Placental pericyte (primary cell): ENCODE data around the gene LMNTD1. TPM values are rescaled to one million over a fixed set of nuclear protein-coding genes. Genes with fewer than 3 reads are reported as not detected.

Source experiments
- small RNA-seq: library from RNA; depleted of rRNA; stranded (forward); fragments of <200 nt; gene quantifications from one replicate; pipeline ENCODE3, GENCODE V24; 2012; ENCODE audit warnings: low replicate concordance
- total RNA-seq: library from RNA; depleted of rRNA; stranded (reverse); fragments of >200 nt; gene quantifications from 2 replicates; pipeline ENCODE4 v1.2.3, GENCODE V29; 2012

LMNTD1 gene
- not detected in 2 replicates for total RNA-seq

DNA sequence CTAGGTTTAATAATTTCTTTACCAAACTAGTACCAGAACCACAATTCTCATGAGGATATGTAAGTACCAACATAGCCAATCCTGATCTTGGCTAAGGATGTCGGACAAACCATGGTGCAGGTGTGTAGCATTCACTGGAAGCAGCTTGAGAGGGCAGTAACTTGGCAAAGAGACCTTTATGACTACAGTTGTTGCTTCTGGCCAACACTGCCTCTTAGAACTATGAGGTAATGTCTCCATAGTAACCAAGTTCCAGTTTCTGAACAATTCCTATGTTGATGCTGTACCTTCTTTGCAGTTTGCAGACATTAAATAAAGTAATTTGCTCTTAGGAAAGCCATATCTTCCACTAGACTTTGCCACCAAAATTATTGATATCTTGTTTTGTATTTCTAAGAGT, at the start of gene LMNTD1:
TSS of gene LMNTD1 (minus strand) at position 186 of the 400 bp plus-strand sequence. CDS start 324 bp downstream, outside the sequence.

Small RNAs within 50 kb of the gene (small RNA-seq; reads per million reads assigned to genes)
- gene TUBB4BP1, result not detected
